Caki2 (cell line): ENCODE data around the gene TOB1. TPM values are rescaled to one million over a fixed set of nuclear protein-coding genes. Genes with fewer than 3 reads are reported as not detected.
A peak's percentile ranks its signal among the peaks of the same experiment; 100 is the strongest.

Experiments
- DNase-seq: peaks from one replicate; pipeline ENCODE4 v3.0.0-alpha.2; 2015; ENCODE audit warnings: low read depth
- in situ Hi-C: cut with HindIII; loops from 2 replicates; pipeline ENCODE4 v1.10.0; 2016; ENCODE audit warnings: low sequenced_read_pairs, low pct_unique_long_range_greater_than_20kb, mixed read lengths
- total RNA-seq: library from RNA; depleted of rRNA; stranded (reverse); fragments of >200 nt; shearing (Covaris generic); gene quantifications from 2 replicates; pipeline ENCODE4 v1.2.3, GENCODE V29; 2014; ENCODE audit warnings: low replicate concordance; rRNA removed

Gene TOB1
- total RNA-seq, 1 experiment from 2014 or later: 15.6 TPM

DNA sequence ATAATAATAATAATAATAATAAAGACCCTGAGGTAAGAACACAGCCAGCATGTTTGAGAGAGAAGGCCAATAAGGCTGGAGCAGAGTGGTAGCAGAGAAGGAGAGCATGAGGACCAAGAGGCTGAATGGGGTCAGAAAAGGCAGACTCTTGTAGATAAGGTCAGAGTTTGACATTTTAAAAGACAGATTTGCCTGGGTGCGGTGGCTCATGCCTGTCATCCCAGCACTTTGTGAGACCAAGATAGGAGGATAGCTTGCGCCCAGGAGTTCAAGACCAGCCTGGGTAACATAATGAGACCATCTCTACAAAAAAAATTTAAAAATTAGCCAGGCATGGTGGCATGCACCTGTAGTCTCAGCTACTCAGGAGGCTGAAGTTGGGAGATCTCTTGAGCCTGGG lies 41.7 kb downstream of the TOB1 start:
- DNase-seq: no peak
- in situ Hi-C loops: no loop called here

DNA sequence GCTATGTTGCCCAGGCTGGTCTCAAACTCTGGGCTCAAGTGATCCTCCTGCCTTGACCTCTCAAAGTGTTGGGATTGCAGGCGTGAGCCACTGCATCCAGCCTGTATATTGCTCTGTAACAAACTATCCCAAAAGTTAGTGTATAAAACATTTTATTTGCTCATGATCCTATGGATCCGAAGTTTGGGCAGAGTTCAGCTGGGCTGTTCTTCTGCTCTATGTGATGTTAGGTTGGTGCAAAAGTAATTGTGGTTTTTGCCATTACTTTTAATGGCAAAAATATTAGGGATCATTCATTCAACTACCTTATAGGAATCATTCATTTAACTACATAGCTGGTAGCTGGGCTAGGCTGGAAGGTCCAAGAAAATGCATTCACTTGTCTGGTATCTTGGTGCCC lies 43.6 kb downstream of the TOB1 start:
- no peak for DNase-seq
- in situ Hi-C loops: no loop called here

DNA sequence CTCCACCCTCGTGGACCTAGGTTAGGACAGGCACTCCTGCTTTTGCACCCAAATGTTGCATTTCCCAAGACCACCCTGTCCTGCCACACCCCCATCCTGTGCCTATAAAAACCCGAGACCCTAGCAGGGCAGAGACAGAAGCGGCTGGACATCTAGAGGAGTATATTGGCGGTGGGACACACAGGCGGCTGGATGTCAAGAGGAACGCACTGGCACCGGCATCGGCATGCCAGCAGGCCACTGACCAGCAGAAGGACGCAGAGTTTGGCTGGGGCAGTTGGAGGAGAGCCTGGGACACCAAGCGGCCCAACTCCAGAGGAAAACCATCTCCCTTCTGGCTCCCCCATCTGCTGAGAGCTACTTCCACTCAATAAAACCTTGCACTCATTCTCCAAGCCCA lies 45.5 kb downstream of the TOB1 start:
- DNase-seq: no peak
- in situ Hi-C loops: no loop called here

DNA sequence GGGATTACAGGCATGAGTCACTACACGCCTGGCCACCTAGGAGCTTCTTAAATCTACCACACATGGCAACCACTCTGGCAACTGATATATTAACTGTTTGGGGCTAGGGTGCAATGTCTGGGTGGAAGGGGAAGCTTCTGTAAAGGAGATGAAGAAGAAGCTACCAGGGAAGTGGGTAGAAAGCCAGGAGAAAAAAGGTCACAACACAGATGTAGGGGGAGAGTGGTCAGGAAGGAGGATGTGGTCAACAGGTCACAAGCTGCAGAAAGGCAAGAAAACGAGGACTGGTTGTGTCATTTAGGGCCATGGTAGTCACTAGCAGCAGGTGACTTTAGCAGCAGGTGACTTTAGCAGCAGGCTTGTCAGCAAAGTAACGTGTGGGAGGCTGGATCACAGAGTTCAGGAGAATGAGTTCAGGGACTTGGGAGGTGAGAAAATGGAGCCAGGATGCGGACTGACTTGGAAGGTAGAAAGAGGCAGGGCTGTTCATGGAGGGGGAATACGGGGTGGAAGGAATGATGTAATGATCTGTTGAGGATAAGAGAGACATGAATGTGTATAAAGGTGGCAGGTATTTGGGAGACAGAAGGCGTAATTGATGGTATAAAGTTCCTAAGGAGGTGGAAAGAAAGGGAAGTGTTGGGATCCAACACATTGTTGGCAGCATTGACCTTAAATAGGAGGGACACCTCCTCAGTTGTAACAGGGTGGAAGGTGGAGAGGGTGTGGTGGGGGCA lies 47.1 kb downstream of the TOB1 start:
- DNase-seq: peak; percentile 13
- in situ Hi-C loops: no loop called here

DNA sequence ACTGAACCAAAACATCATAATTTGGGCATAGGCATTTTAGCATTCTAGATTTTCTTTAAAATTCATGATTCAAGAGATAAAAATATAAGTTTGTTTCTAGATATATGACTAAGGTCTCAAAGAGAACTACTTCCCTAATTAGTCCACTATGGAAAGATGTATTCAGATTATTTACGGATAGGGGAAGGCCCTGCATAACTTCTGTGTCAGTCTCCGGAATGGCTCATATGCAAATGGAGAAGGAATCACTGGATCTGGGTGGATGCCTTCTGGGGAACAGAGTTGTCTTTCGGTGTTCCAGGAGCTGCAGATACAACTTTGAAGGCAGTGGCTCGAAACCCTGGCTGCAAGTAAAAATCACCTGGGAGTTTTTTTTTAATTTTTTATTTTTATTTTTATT lies 47.9 kb downstream of the TOB1 start:
- in situ Hi-C loops: no loop called here

DNA sequence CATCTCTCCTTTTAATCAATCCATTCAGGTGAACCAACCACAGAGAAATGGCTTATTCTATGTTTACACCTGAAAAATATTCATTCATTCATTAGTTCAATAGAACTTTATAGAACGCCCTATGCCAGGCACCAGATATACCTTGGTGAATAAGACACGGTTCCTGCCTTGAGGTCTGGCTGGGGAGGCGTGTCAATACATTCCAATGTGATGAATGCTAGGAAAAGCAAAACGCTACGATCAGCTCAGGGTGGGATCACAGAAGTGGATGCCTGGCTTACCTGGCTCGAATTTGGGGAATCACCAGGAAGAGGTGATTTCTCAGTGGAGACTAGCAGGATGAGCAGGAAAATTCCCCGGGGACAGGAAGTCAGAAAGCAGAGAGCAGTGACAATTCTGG lies 48.3 kb downstream of the TOB1 start:
- in situ Hi-C loops: no loop called here
- no peak for DNase-seq

More for the DNA sequence above, 47.9 kb downstream of the TOB1 start:
- DNase-seq: no peak

DNA sequence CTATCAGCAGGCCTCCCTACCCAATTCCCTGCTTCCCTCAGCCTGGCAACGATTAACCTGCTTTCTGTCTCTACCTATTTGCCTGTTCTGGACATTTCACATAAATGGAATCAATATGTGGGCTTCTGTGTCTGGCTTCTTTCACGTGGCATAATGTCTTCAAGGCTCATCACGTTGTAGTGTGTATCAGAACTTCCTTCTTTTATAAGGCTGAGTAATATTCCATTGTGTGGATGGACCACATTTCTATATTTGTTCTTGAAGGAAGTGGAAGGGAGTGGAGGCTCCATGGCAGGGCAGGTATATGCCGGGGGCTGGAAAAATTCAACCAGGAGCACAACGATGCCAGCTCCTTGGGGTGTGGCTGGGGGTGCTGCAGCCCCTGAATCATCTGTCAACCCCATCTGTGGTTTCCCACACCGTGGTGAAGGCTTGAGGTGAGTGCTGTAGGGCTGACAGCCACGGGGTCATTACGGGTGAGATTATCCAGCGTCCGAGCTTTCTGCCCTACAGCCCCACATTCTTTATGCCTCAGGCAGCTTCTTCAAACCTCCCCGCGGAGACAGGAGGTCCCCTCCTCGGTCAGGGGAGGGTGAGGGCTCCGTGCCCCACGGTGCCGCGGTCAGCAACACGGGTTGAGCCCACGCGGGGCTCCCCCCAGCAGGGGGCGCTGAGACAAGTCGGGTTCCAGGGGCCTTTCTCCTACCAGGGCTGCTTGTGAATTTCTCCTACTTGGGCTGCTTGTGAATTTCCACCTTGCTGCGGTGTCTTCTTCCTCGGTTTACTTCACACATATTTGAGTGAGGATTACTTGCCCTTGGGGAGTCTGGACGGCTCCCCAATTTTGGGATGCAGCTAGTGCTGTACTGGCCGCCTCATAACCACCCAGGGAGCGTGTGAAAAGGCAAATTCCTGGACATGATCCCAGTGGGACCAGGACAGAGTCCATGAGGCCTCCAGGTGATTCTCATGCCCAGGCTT lies 49.1 kb downstream of the TOB1 start:
- DNase-seq: no peak
- in situ Hi-C loops: no loop called here

DNA sequence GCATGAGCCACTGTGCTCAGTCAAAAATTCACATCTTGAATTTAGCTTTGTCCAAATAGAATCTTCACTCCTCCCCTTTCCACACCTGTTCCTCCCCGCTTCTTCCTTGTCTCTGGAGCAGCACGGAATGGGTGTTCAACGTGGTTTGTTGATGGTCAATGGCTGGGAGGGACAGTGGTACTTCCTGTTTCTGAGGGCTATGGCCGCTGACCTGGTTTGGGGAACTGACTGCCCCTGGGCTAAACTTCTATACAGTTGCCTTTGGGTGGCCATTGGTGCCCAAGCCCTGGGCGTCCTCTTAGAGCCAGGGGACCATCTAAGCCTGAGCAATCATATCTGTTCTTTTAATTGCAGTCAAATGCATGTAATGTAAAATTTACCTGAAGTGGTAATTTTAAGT lies 49.9 kb downstream of the TOB1 start:
- in situ Hi-C loops: no loop called here
- DNase-seq: no peak

DNA sequence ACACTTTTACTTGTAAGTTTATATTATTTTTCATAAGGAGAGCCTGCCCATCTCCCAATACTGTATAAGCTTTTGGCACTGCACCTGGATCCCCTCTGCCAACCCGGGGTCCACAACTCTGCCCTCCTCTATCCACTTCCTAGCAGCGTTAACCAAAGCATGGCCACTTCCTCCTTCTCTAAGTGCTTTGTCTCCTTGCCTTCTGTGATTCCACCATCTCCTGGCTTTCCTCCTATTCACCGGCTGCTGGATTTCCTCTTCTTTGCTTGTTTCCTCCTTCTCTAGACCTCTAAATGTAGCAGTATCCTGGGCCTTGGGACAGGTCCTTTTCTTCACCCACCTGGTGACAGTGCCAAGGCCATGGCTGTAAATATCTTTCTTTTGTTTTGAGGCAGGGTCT lies 50.8 kb downstream of the TOB1 start:
- in situ Hi-C loops: no loop called here
- no peak for DNase-seq

DNA sequence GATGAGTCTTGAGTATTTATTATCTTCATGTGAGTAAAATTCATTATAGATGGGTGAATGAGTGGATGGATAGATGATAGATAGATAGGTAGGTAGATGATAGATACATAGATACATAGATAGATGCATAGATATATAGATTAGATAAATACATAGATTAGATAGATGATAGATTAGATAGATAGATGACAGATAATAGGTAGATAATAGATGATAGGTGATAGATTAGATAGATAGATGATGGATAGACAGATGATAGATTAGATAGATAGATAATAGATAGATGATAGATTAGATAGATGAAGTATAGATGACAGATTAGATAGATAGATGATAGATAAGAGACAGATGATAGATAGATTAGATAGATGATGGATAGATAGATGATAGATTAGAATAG lies 52.6 kb downstream of the TOB1 start:
- in situ Hi-C loops: no loop called here
- no peak for DNase-seq

Other genes starting within 250 kb of the TOB1 start
- 67.8 and 69.9 TPM in 2 replicates for gene ABCC3, start 231.5 kb downstream of the TOB1 start, total RNA-seq
- 29.7 and 44.3 TPM in 2 replicates for gene ANKRD40, start 158.4 kb downstream of the TOB1 start, total RNA-seq
- gene LUC7L3, start 146.8 kb downstream of the TOB1 start, total RNA-seq: 9.2 and 26.6 TPM in 2 replicates
- gene ANKRD40CL, start 98.8 kb downstream of the TOB1 start, total RNA-seq: not detected in 2 replicates
- not detected in 2 replicates for gene WFIKKN2, start 30.8 kb downstream of the TOB1 start, total RNA-seq